Camera-type eye (tissue), 1 donor: ENCODE data around the gene CARMIL3. TPM values are rescaled to one million over a fixed set of nuclear protein-coding genes. Genes with fewer than 3 reads are reported as not detected.

Source experiments
- total RNA-seq: library from RNA; depleted of rRNA; stranded (reverse); fragments of >200 nt; gene quantifications from one replicate; pipeline ENCODE4 v1.2.3, GENCODE V29; 2014

CARMIL3 gene
- total RNA-seq: 7.8 TPM

GRCh38 chr14:24051789-24052655, at the start of gene CARMIL3:
TSS of gene CARMIL3 (plus strand) at chr14:24052009. CDS start at chr14:24052154, 145 bp downstream.

GRCh38 chr14:24071144-24071697, 19.4 kb downstream of the CARMIL3 start, which contains the start of gene CPNE6:
TSS of gene CPNE6 (plus strand) at chr14:24071562. CDS start at chr14:24072937, 1,375 bp downstream.

GRCh38 chr14:24093901-24094840, 42.4 kb downstream of the CARMIL3 start, which contains the start of gene PCK2:
TSS of gene PCK2 (plus strand) at chr14:24094311. CDS start at chr14:24094406, 95 bp downstream.

GRCh38 chr14:24114532-24115421, 63.0 kb downstream of the CARMIL3 start, which contains the start of the genes DCAF11 and NRL:
TSS of gene DCAF11 (plus strand) at chr14:24114777. CDS start at chr14:24115595, 818 bp downstream.
TSS of gene NRL (minus strand) at chr14:24114949. CDS start at chr14:24082848, 32,101 bp downstream.

Other genes with a start within 250 kb of the CARMIL3 start
- gene DHRS4, start 98.2 kb upstream of the CARMIL3 start, total RNA-seq: 13.3 TPM
- 7.7 TPM for gene DHRS4L2, start 63.1 kb upstream of the CARMIL3 start, total RNA-seq
- gene CPNE6, start 19.6 kb downstream of the CARMIL3 start, total RNA-seq: 5.9 TPM
- 11.2 TPM for gene PCK2, start 42.3 kb downstream of the CARMIL3 start, total RNA-seq
- gene DCAF11, start 62.8 kb downstream of the CARMIL3 start, total RNA-seq: 67.2 TPM
- 394 TPM for gene NRL, start 62.9 kb downstream of the CARMIL3 start, total RNA-seq
- gene FITM1, start 78.7 kb downstream of the CARMIL3 start, total RNA-seq: 11.4 TPM
- 58.5 TPM for gene PSME1, start 84.2 kb downstream of the CARMIL3 start, total RNA-seq
- 15.1 TPM for gene EMC9, start 89.6 kb downstream of the CARMIL3 start, total RNA-seq
- 28.6 TPM for gene PSME2, start 94.6 kb downstream of the CARMIL3 start, total RNA-seq
- gene RNF31, start 95.5 kb downstream of the CARMIL3 start, total RNA-seq: 72.5 TPM
- gene IRF9, start 109.3 kb downstream of the CARMIL3 start, total RNA-seq: 35.1 TPM
- gene REC8, start 120.1 kb downstream of the CARMIL3 start, total RNA-seq: 22.4 TPM
- 19.1 TPM for gene IPO4, start 136.8 kb downstream of the CARMIL3 start, total RNA-seq
- gene TM9SF1, start 143.4 kb downstream of the CARMIL3 start, total RNA-seq: 58.9 TPM
- not detected for gene TSSK4, start 153.7 kb downstream of the CARMIL3 start, total RNA-seq
- gene CHMP4A, start 161.5 kb downstream of the CARMIL3 start, total RNA-seq: 53.5 TPM
- 20.5 TPM for gene MDP1, start 164.1 kb downstream of the CARMIL3 start, total RNA-seq
- 61.8 TPM for gene NEDD8, start 180.4 kb downstream of the CARMIL3 start, total RNA-seq
- 62.6 TPM for gene GMPR2, start 180.9 kb downstream of the CARMIL3 start, total RNA-seq
- gene TINF2, start 190.6 kb downstream of the CARMIL3 start, total RNA-seq: 44.8 TPM
- gene TGM1, start 211.2 kb downstream of the CARMIL3 start, total RNA-seq: 6.2 TPM
- 26.6 TPM for gene RABGGTA, start 219.6 kb downstream of the CARMIL3 start, total RNA-seq
- gene DHRS1, start 247.8 kb downstream of the CARMIL3 start, total RNA-seq: 19.4 TPM
- gene NOP9, start 247.8 kb downstream of the CARMIL3 start, total RNA-seq: 21.8 TPM